ENCODE data around the gene EIF3K. TPM values are rescaled to one million over a fixed set of nuclear protein-coding genes. Genes with fewer than 3 reads are reported as not detected.
"Not testable (repeated sequence)": the region's sequence is repeated elsewhere in the genome, so short reads cannot be mapped to it uniquely, and the experiment has no call there.

EIF3K gene
- total and polyA plus RNA-seq, 7 donors, result 469 to 803 (median 573) TPM

DNA sequence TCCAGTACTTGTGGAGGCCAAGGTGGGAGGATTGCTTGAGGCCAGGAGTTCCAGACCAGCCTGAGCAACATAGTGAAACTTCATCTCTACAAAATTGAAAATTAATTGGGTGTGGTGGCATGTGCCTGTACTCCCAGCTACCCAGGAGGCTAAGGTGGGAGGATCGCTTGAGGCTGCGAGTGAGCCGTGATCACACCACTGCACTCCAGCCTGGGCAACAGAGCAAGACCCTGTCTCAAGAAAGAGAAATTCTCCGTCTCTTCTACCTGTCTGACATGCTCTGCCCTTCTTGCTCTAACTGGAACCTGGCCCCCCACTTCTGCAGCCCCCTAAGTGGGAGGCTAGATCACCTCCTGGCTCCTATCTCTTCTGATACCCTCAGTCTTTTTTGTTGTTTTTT, 7.4 kb downstream of the EIF3K start:
- DNase-seq, result no peak
- no peaks in the 10 kb centered on the region for H3K4me1 ChIP-seq
- TF ChIP-seq POLR2AphosphoS5 (IDR thresholded peaks at IDR 0.05) (no peak), POLR2A (IDR thresholded peaks at IDR 0.05) (no peak), EP300 (IDR thresholded peaks at IDR 0.05) (no peak)
- TF ChIP-seq, protein P1, sequence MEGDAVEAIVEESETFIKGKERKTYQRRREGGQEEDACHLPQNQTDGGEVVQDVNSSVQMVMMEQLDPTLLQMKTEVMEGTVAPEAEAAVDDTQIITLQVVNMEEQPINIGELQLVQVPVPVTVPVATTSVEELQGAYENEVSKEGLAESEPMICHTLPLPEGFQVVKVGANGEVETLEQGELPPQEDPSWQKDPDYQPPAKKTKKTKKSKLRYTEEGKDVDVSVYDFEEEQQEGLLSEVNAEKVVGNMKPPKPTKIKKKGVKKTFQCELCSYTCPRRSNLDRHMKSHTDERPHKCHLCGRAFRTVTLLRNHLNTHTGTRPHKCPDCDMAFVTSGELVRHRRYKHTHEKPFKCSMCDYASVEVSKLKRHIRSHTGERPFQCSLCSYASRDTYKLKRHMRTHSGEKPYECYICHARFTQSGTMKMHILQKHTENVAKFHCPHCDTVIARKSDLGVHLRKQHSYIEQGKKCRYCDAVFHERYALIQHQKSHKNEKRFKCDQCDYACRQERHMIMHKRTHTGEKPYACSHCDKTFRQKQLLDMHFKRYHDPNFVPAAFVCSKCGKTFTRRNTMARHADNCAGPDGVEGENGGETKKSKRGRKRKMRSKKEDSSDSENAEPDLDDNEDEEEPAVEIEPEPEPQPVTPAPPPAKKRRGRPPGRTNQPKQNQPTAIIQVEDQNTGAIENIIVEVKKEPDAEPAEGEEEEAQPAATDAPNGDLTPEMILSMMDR (IDR thresholded peaks at IDR 0.05), result no peak
- H3K9me3 ChIP-seq, result no peaks in the 10 kb centered on the region
- intact Hi-C loops (cut with DNase I), result no loop called here
- H3K4me3 ChIP-seq, result no peak overlapping the region
- no peak overlapping the region for H3K27ac ChIP-seq
- WGBS, 2 donors, result 95 to 96% methylated on average over 4 of the region's 4 CpGs
- H3K27me3 ChIP-seq, result no peaks in the 10 kb centered on the region
- H3K36me3 ChIP-seq, result peaks cover 46 to 98% (median 85%) of the 10 kb centered on the region in 4 donors

GRCh38 chr19:38629568-38629967, 10.6 kb downstream of the EIF3K start:
- TF ChIP-seq POLR2AphosphoS5 (IDR thresholded peaks at IDR 0.05) (no peak), EP300 (IDR thresholded peaks at IDR 0.05) (no peak), POLR2A (IDR thresholded peaks at IDR 0.05) (no peak)
- TF ChIP-seq, protein P1 (IDR thresholded peaks at IDR 0.05), result no peak
- 88 to 94% methylated on average over 6 of the region's 6 CpGs for WGBS, 2 donors
- Histone ChIP-seq H3K4me1 (no peaks in the 10 kb centered on the region), H3K36me3 (peaks cover 44 to 90% (median 68%) of the 10 kb centered on the region in 4 donors), H3K9me3 (no peaks in the 10 kb centered on the region), H3K27ac (no peak overlapping the region), H3K27me3 (no peaks in the 10 kb centered on the region), H3K4me3 (no peak overlapping the region)
- no peak for DNase-seq
- intact Hi-C loops (cut with DNase I), result no loop called here

DNA sequence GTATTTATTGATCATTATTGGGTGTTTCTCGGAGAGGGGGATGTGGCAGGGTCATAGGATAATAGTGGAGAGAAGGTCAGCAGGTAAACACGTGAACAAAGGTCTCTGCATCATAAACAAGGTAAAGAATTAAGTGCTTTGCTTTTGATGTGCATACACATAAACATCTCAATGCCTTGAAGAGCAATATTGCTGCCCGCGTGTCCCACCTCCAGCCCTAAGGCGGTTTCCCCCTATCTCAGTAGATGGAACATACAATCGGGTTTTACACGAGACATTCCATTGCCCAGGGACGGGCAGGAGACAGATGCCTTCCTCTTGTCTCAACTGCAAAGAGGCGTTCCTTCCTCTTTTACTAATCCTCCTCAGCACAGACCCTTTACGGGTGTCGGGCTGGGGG, 12.3 kb downstream of the EIF3K start:
- DNase-seq; H3K27me3 ChIP-seq; H3K4me3 ChIP-seq; H3K4me1 ChIP-seq; H3K27ac ChIP-seq; intact Hi-C loops (cut with DNase I); H3K9me3 ChIP-seq: not testable (repeated sequence)
- H3K36me3 ChIP-seq, result peaks cover 28 to 88% (median 62%) of the 10 kb centered on the region in 4 donors
- WGBS, 2 donors, result 80 to 81% methylated on average over 11 of the region's 11 CpGs

DNA sequence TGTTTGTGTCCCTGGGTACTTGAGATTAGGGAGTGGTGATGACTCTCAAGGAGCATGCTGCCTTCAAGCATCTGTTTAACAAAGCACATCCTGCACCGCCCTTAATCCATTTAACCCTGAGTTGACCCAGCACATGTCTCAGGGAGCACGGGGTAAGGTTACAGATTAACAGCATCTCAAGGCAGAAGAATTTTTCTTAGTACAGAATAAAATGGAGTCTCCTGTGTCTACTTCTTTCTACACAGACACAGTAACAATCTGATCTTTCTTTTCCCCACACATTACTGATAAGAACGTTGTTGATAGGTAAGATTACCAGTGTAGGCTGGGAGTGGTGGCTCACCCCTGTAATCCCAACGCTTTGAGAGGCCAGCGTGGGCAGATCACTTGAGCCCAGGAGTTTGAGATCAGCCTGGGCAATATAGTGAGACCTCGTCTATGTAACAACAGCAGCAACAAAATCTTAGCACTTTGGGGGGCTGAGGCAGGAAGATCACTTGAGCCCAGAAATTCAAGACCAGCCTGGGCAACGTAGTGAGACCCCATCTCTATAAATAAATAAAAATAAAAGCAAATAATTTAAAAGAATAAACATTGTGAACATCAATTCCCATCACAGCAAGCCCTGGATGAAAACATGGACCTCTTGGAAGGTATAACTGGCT, 13.0 kb downstream of the EIF3K start:
- H3K4me3 ChIP-seq; H3K27ac ChIP-seq; H3K4me1 ChIP-seq; H3K9me3 ChIP-seq; DNase-seq; intact Hi-C loops (cut with DNase I); H3K27me3 ChIP-seq: not testable (repeated sequence)
- peaks cover 24 to 85% (median 56%) of the 10 kb centered on the region in 4 donors for H3K36me3 ChIP-seq
- 63 to 80% methylated on average over 7 of the region's 7 CpGs for WGBS, 2 donors

GRCh38 chr19:38632476-38633213, 13.7 kb downstream of the EIF3K start:
- no peak for TF ChIP-seq POLR2A (IDR thresholded peaks at IDR 0.05)
- TF ChIP-seq, protein P1 (IDR thresholded peaks at IDR 0.05), result no peak
- TF ChIP-seq EP300 (IDR thresholded peaks at IDR 0.05), result no peak
- TF ChIP-seq POLR2AphosphoS5 (IDR thresholded peaks at IDR 0.05), result no peak
- Histone ChIP-seq H3K4me1 (peaks cover 0 to 6% (median 0%) of the 10 kb centered on the region in 4 donors), H3K9me3 (no peaks in the 10 kb centered on the region), H3K27me3 (no peaks in the 10 kb centered on the region), H3K27ac (no peak overlapping the region), H3K36me3 (peaks cover 23 to 84% (median 49%) of the 10 kb centered on the region in 4 donors), H3K4me3 (no peak overlapping the region)
- intact Hi-C loops (cut with DNase I), result no loop called here
- WGBS, 2 donors, result 92 to 93% methylated on average over 16 of the region's 16 CpGs
- DNase-seq, result no peak

Measured in sigmoid colon (tissue), 7 donors.